Esophagus squamous epithelium (tissue), 4 donors: Measurements from ENCODE around the gene BACE2.

Experiments
- POLR2A ChIP-seq, 4 donors: fragments of 450-650 bp; IDR thresholded peaks; one replicate each; pipeline ENCODE4 v1.6.1; 2017; ENCODE audit warnings: antibody characterized with exemption in 4 of 4, mild to moderate bottlenecking in 4 of 4, moderate library complexity in 3 of 4
- TF ChIP-seq, protein P1 (sequence below), 6 experiments: fragments of 450-650 bp in 4 of 6; fragments of 200-600 bp in 2 of 6; sonication (generic) in 2 of 6; IDR thresholded peaks; one replicate each; pipeline ENCODE4 v1.5.1; 2016 to 2019; ENCODE audit warnings: antibody characterized with exemption in 6 of 6, mild to moderate bottlenecking in 4 of 6, moderate library complexity in 4 of 6

DNA sequence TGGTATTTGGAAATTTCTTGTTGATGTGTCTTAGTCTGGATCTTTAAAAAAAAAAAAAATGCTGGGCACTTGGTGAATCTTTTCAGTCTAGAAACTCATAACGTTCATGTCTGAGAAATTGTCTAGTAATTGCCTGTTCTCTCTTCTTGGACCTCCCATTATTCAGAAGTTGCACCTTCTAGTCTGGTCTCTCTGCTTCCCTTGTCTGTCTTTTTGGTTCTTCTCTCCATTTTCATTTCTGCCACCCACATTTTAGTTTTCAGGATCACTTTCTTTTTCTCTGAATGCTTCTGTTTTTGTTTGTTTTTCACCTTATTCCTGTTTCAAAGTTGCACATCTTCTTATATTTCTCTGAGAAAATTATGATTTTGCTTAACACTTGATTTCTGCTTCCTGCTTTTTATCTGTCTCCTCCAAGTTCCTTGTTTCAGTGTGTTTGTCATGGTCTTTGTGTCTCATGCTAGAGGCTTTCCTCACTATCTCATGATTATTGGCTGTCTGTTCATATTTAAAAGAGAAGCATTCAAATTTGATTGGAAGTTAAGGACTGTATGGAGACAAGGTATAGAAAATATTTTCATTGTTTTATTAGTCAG, 21.3 kb downstream of the BACE2 start:
- TF ChIP-seq, protein P1, sequence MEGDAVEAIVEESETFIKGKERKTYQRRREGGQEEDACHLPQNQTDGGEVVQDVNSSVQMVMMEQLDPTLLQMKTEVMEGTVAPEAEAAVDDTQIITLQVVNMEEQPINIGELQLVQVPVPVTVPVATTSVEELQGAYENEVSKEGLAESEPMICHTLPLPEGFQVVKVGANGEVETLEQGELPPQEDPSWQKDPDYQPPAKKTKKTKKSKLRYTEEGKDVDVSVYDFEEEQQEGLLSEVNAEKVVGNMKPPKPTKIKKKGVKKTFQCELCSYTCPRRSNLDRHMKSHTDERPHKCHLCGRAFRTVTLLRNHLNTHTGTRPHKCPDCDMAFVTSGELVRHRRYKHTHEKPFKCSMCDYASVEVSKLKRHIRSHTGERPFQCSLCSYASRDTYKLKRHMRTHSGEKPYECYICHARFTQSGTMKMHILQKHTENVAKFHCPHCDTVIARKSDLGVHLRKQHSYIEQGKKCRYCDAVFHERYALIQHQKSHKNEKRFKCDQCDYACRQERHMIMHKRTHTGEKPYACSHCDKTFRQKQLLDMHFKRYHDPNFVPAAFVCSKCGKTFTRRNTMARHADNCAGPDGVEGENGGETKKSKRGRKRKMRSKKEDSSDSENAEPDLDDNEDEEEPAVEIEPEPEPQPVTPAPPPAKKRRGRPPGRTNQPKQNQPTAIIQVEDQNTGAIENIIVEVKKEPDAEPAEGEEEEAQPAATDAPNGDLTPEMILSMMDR (IDR thresholded peaks at IDR 0.05), result no peak
- no peak for TF ChIP-seq POLR2A (IDR thresholded peaks at IDR 0.05)
